BLaER1 (cell line): ENCODE measurements around the gene RERG.

Experiments
- H3K27ac ChIP-seq: shearing (Covaris generic); formaldehyde crosslinking; 2 replicates; pipeline ENCODE4 v1.8.1; 2022
- H3K27me3 ChIP-seq: shearing (Covaris generic); formaldehyde crosslinking; 2 replicates; pipeline ENCODE4 v1.8.1; 2022
- H3K36me3 ChIP-seq: shearing (Covaris generic); formaldehyde crosslinking; 2 replicates; pipeline ENCODE4 v1.8.1; 2022
- H3K4me1 ChIP-seq: shearing (Covaris generic); formaldehyde crosslinking; 2 replicates; pipeline ENCODE4 v1.8.1; 2022
- H3K4me2 ChIP-seq: shearing (Covaris generic); formaldehyde crosslinking; 2 replicates; pipeline ENCODE4 v1.8.1; 2022
- H3K4me3 ChIP-seq: shearing (Covaris generic); formaldehyde crosslinking; 2 replicates; pipeline ENCODE4 v1.8.1; 2022
- H3K9ac ChIP-seq: shearing (Covaris generic); formaldehyde crosslinking; 2 replicates; pipeline ENCODE4 v1.8.1; 2022
- H3K9me3 ChIP-seq: shearing (Covaris generic); formaldehyde crosslinking; 2 replicates; pipeline ENCODE4 v1.8.1; 2022
- H4K20me1 ChIP-seq: shearing (Covaris generic); formaldehyde crosslinking; 2 replicates; pipeline ENCODE4 v1.8.1; 2022
- Cebpa-rat ChIP-seq: shearing (Covaris generic); IDR thresholded peaks from 2 replicates; pipeline ENCODE4 v1.8.1; 2022

RERG gene

GRCh38 chr12:15222219-15222618 lies 1.0 kb upstream of the RERG start:
- H3K4me1 ChIP-seq: peaks cover 4% of the 10 kb centered on the region; the same call in 1 of the 2 replicates
- 0 out of 2 replicates have a peak, but pooled peaks cover 3% of the 10 kb centered on the region for H3K9me3 ChIP-seq
- H3K27ac ChIP-seq: no peak overlapping the region
- TF ChIP-seq Cebpa-rat: no peak
- H3K36me3 ChIP-seq: no peaks in the 10 kb centered on the region
- no peaks in the 10 kb centered on the region for H4K20me1 ChIP-seq
- H3K4me3 ChIP-seq: no peak overlapping the region
- no peak overlapping the region for H3K9ac ChIP-seq
- no peaks in the 10 kb centered on the region for H3K27me3 ChIP-seq
- no peak overlapping the region for H3K4me2 ChIP-seq

- no peak overlapping the region for H3K4me2 ChIP-seq
- no peak for TF ChIP-seq Cebpa-rat
- no peak overlapping the region for H3K4me3 ChIP-seq
Observed at GRCh38 chr12:15220451-15220850, 766 bp downstream of the RERG start.

GRCh38 chr12:15218794-15219193 lies 2.4 kb downstream of the RERG start:
- no peaks in the 10 kb centered on the region for H3K9me3 ChIP-seq
- H3K36me3 ChIP-seq: no peaks in the 10 kb centered on the region
- H3K4me1 ChIP-seq: no peaks in the 10 kb centered on the region
- no peaks in the 10 kb centered on the region for H3K27me3 ChIP-seq
- H3K4me3 ChIP-seq: no peak overlapping the region
- no peak overlapping the region for H3K9ac ChIP-seq
- no peaks in the 10 kb centered on the region for H4K20me1 ChIP-seq
- TF ChIP-seq Cebpa-rat: no peak
- H3K4me2 ChIP-seq: no peak overlapping the region
- no peak overlapping the region for H3K27ac ChIP-seq

More at GRCh38 chr12:15220451-15220850, 766 bp downstream of the RERG start:
- H3K27me3 ChIP-seq: no peaks in the 10 kb centered on the region
- no peak overlapping the region for H3K9ac ChIP-seq
- no peaks in the 10 kb centered on the region for H4K20me1 ChIP-seq
- no peaks in the 10 kb centered on the region for H3K9me3 ChIP-seq
- H3K36me3 ChIP-seq: no peaks in the 10 kb centered on the region
- H3K4me1 ChIP-seq: 0 out of 2 replicates have a peak, but pooled peaks cover under 1% of the 10 kb centered on the region
- H3K27ac ChIP-seq: no peak overlapping the region

- H3K4me1 ChIP-seq: no peaks in the 10 kb centered on the region
- no peak overlapping the region for H3K9ac ChIP-seq
- H4K20me1 ChIP-seq: no peaks in the 10 kb centered on the region
- no peaks in the 10 kb centered on the region for H3K9me3 ChIP-seq
- no peak overlapping the region for H3K4me2 ChIP-seq
- no peaks in the 10 kb centered on the region for H3K36me3 ChIP-seq
- TF ChIP-seq Cebpa-rat: no peak
- no peak overlapping the region for H3K27ac ChIP-seq
- H3K27me3 ChIP-seq: no peaks in the 10 kb centered on the region
- H3K4me3 ChIP-seq: no peak overlapping the region
Observed at GRCh38 chr12:15216036-15216889, 5.0 kb downstream of the RERG start.

GRCh38 chr12:15214851-15215601 lies 6.2 kb downstream of the RERG start:
- Histone ChIP-seq H3K27me3 (no peaks in the 10 kb centered on the region), H3K9ac (no peak overlapping the region), H3K9me3 (no peaks in the 10 kb centered on the region), H3K27ac (no peak overlapping the region), H4K20me1 (no peaks in the 10 kb centered on the region), H3K4me1 (no peaks in the 10 kb centered on the region), H3K36me3 (no peaks in the 10 kb centered on the region), H3K4me3 (no peak overlapping the region), H3K4me2 (no peak overlapping the region)
- TF ChIP-seq Cebpa-rat: no peak

- Histone ChIP-seq H4K20me1 (no peaks in the 10 kb centered on the region), H3K9me3 (no peaks in the 10 kb centered on the region), H3K9ac (no peak overlapping the region), H3K4me2 (no peak overlapping the region), H3K27ac (no peak overlapping the region), H3K36me3 (no peaks in the 10 kb centered on the region), H3K27me3 (no peaks in the 10 kb centered on the region), H3K4me1 (no peaks in the 10 kb centered on the region), H3K4me3 (no peak overlapping the region)
- TF ChIP-seq Cebpa-rat: no peak
Observed at GRCh38 chr12:15212930-15213329, 8.3 kb downstream of the RERG start.

- Histone ChIP-seq H3K4me1 (no peaks in the 10 kb centered on the region), H3K9me3 (no peaks in the 10 kb centered on the region), H3K36me3 (no peaks in the 10 kb centered on the region), H3K27me3 (no peaks in the 10 kb centered on the region), H3K27ac (no peak overlapping the region), H3K4me2 (no peak overlapping the region), H4K20me1 (no peaks in the 10 kb centered on the region), H3K9ac (no peak overlapping the region), H3K4me3 (no peak overlapping the region)
- TF ChIP-seq Cebpa-rat: no peak
Observed at GRCh38 chr12:15209782-15210181, 11.4 kb downstream of the RERG start.

- Histone ChIP-seq H3K36me3 (no peaks in the 10 kb centered on the region), H3K27ac (no peak overlapping the region), H4K20me1 (no peaks in the 10 kb centered on the region), H3K4me3 (no peak overlapping the region), H3K9me3 (no peaks in the 10 kb centered on the region), H3K4me2 (no peak overlapping the region), H3K9ac (no peak overlapping the region), H3K27me3 (no peaks in the 10 kb centered on the region), H3K4me1 (no peaks in the 10 kb centered on the region)
- TF ChIP-seq Cebpa-rat: no peak
Observed at GRCh38 chr12:15208871-15209656, 12.2 kb downstream of the RERG start.

GRCh38 chr12:15208140-15208539 lies 13.1 kb downstream of the RERG start:
- Histone ChIP-seq H3K27ac (no peak overlapping the region), H3K9ac (no peak overlapping the region), H3K4me2 (no peak overlapping the region), H3K4me3 (no peak overlapping the region), H4K20me1 (no peaks in the 10 kb centered on the region), H3K36me3 (no peaks in the 10 kb centered on the region), H3K27me3 (no peaks in the 10 kb centered on the region), H3K4me1 (no peaks in the 10 kb centered on the region), H3K9me3 (no peaks in the 10 kb centered on the region)
- TF ChIP-seq Cebpa-rat: no peak
